HUDEP-2 (cell line): ENCODE data around the gene VPS16.
"Not testable (repeated sequence)": the region's sequence is repeated elsewhere in the genome, so short reads cannot be mapped to it uniquely, and the experiment has no call there.

Experiments
- DNase-seq, 76 experiments: peaks; one replicate each; lab custom pipeline; 2025; ENCODE audit not compliant: unreplicated experiment in 76 of 76; lab: John Stamatoyannopoulos, UW

Gene VPS16

GRCh38 chr20:2892376-2892775, 51.8 kb downstream of the VPS16 start:
- DNase-seq, result no peak

DNA sequence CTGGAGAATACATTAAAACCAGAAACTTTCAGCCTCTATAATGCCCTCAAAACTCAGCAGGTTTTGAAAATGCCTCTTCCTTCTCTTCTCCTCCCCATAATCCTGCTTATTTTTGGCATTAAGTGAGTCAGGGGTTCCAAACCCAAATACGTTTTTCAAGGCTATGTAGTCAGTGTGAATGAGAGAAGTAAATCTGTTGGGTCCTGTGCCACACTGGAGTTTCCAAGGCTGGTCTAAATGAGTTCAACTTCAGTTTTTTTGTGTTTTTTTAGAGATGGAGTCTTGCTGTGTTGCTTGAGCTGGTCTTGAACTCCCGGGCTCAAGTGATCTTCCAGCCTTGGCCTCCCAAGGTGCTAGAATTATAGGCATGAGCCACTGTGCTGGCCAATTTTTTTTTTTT, 53.7 kb downstream of the VPS16 start:
- DNase-seq, result no peak

DNA sequence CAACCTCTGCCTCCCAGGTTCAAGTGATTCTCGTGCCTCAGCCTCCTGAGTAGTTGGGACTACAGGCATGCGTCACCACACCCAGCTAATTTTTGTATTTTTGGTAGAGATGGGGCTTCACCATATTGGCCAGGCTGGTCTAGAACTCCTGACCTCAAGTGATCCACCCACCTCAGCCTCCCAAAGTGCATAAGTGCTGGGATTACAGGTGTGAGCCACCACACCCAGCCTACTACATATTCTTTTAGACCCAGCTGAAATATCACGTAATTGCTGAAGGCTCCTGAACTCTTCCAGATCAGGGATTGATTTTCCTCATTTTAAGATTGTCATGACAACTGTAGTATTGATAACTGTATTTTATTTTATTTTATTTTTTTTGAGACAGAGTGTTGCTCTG, 54.6 kb downstream of the VPS16 start:
- not testable (repeated sequence) for DNase-seq

GRCh38 chr20:2899243-2899642, 58.7 kb downstream of the VPS16 start:
- no peak for DNase-seq

GRCh38 chr20:2900845-2901592, 60.5 kb downstream of the VPS16 start:
- no peak for DNase-seq

GRCh38 chr20:2902291-2902690, 61.7 kb downstream of the VPS16 start:
- DNase-seq, result no peak

DNA sequence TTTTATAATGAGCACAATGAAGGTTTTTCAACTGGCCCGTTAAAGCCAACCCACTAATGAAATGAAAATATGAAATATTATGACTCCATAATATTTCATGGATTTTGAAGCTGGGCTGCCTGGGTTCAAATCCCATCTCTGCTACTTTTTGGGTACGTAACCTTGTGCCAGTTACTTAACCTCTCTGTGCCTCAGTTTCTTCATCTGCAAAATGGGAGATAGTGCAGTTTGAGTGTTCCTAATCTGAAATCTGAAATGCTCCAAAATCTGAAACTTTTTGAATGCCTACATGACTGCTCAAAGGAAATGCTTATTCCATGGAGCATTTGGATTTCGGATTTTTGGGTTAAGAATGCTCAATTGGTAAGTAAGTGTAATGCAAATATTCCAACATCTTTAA, 62.3 kb downstream of the VPS16 start:
- DNase-seq, result no peak

DNA sequence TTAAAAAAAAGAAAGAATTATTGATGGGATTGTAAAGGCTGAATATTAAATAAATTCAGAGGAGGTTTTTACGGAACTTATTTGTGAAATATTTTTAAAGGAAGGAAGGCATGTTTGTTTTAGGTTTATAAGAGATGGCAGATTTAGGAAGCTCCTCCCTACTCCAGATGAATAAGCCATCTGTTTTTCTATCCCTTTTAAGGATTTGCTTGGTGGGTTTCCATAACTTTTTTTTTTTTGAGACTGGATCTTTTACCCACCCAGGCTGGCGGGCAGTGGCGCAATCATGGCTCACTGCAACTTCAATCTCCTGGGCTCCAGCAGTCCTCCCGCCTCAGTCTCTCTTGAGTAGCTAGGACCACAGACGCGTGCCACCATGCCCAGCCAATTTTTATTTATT, 63.1 kb downstream of the VPS16 start:
- DNase-seq, result no peak

- no peak for DNase-seq
Measured at GRCh38 chr20:2907519-2907918, 67.0 kb downstream of the VPS16 start.

- DNase-seq, result no peak
Measured at GRCh38 chr20:2909953-2910352, 69.4 kb downstream of the VPS16 start.

DNA sequence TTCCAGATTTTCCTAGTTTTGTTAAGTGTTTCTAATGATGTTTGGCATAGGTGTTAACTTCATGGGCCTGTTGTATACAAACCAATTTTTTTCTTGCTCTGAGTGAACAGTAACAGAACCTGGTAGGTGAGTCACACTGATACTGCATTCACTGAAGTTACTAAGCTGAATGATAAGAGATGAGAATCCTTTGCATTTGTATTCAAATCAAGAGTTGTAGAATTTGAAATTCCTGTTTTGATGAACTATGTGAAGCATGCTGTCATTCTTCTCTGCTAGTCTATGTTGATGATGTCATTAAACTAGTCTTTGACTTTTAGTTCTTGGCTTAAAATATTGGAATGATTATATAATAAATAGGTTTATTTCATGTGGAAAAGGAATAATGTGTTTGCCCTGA, 70.7 kb downstream of the VPS16 start:
- DNase-seq, result peak in 2 of 76 experiments; percentile 0 to 2

GRCh38 chr20:2914160-2914559, 73.6 kb downstream of the VPS16 start:
- peak in 13 of 76 experiments; percentile 2 to 34 (median 20) for DNase-seq
